Inflammatory macrophage (primary cell): Measurements from ENCODE around the gene LRRFIP2.

Experiments used
- DNase-seq, 2 donors: peaks; one replicate each; pipeline ENCODE4 v3.0.0-alpha.2; 2020 to 2022

The LRRFIP2 gene

GRCh38 chr3:37016903-37017302, 157.5 kb downstream of the LRRFIP2 start:
- DNase-seq = no peak

GRCh38 chr3:37015642-37016041, 158.7 kb downstream of the LRRFIP2 start:
- DNase-seq = no peak

DNA sequence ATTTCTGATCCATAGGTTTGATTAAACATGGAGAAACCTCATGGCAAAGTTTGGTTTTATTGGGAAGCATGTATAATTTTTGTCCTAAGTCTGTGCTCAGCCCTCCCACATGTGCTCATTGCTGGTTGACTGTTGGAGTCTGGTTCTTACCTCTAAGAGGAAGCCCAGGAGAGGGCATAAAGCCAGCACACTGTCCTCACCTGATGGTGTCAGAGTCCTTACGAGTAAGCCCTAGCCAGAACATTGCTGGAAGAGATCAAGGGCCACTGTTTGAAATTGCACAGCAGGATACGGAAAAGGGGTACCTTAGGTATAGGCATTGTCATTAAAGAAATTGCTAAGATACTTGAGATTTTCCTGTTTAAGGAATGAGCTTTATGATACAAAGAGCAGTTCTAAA, 159.8 kb downstream of the LRRFIP2 start:
- no peak for DNase-seq
